NCI-H82 treated with DMSO at 0.1 percent for 48 hours (cell line): Measurements from ENCODE around the gene SLC29A1.
A peak's percentile ranks its signal among the peaks of the same experiment; 100 is the strongest.

Experiments
- DNase-seq: peaks from one replicate; lab custom pipeline; 2025; ENCODE audit not compliant: unreplicated experiment; lab: John Stamatoyannopoulos, UW

SLC29A1 gene

GRCh38 chr6:44234101-44235025 lies 11.0 kb downstream of the SLC29A1 start:
- DNase-seq, result peak; percentile 24

- DNase-seq, result no peak
These were observed 11.9 kb downstream of the SLC29A1 start for GRCh38 chr6:44235269-44235668.

- DNase-seq, result no peak
These were observed 12.6 kb downstream of the SLC29A1 start for GRCh38 chr6:44235891-44236516.

- peak; percentile 94 for DNase-seq
These were observed 13.8 kb downstream of the SLC29A1 start for GRCh38 chr6:44237021-44237812.

- peak; percentile 60 for DNase-seq
These were observed 14.5 kb downstream of the SLC29A1 start for GRCh38 chr6:44237813-44238433.

- DNase-seq, result no peak
These were observed 15.4 kb downstream of the SLC29A1 start for GRCh38 chr6:44238687-44239350.

GRCh38 chr6:44243345-44243744 lies 19.9 kb downstream of the SLC29A1 start:
- peak; percentile 71 for DNase-seq

- no peak for DNase-seq
These were observed 22.1 kb downstream of the SLC29A1 start for GRCh38 chr6:44245391-44245911.

- peak; percentile 68 for DNase-seq
These were observed 22.7 kb downstream of the SLC29A1 start for GRCh38 chr6:44245912-44246662.

- DNase-seq, result peak; percentile 96
These were observed 23.4 kb downstream of the SLC29A1 start, which contains the start of gene HSP90AB1 for GRCh38 chr6:44246663-44247337. Gene HSP90AB1, plus strand, starts transcription at chr6:44247101. Its CDS starts 1,529 bp downstream, at chr6:44248630.

GRCh38 chr6:44247338-44248302 lies 24.2 kb downstream of the SLC29A1 start:
- DNase-seq, result no peak

- no peak for DNase-seq
These were observed 25.2 kb downstream of the SLC29A1 start for GRCh38 chr6:44248579-44248978.

GRCh38 chr6:44249082-44249748 lies 25.8 kb downstream of the SLC29A1 start:
- DNase-seq, result no peak

GRCh38 chr6:44250067-44250717 lies 26.8 kb downstream of the SLC29A1 start:
- no peak for DNase-seq

GRCh38 chr6:44250718-44251123 lies 27.3 kb downstream of the SLC29A1 start:
- no peak for DNase-seq
